NT2/D1 (cell line): ENCODE results near the gene ICAM3.

ENCODE experiments used
- SUZ12 ChIP-seq: IDR thresholded peaks from 2 replicates; pipeline ENCODE4 v1.6.1; 2011; ENCODE audit not compliant: insufficient read length, insufficient read depth; ENCODE audit errors: extremely low read depth
- ZNF274 ChIP-seq: IDR thresholded peaks from 2 replicates; pipeline ENCODE4 v1.6.1; 2011; ENCODE audit warnings: mild to moderate bottlenecking, low read depth, low read length

DNA sequence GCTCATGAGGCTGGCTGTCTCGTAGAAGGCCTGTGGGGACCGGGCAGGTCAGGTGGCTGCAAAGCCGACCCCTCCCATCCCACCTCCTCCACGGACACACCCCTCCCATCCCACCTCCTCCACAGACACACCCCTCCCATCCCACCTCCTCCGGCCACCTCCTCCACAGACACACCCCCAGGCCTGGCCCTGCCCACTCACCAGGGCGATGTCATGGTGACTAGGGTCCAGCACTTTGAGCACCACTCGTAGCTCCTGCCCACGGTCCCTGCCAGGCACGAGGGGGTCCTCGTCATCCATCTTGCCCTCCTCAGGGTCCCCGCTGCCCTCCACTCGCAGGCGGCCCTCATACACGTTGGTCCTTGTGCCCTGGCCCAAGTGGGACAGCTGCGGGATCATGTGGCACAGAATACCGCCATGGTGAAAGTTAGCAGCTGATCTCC lies 22.2 kb upstream of the ICAM3 start:
- TF ChIP-seq ZNF274 = no peak
- TF ChIP-seq SUZ12 = no peak
